Ectodermal cell (in vitro differentiated cells): ENCODE results near the gene JMJD1C.
"Not testable (repeated sequence)": the region's sequence is repeated elsewhere in the genome, so short reads cannot be mapped to it uniquely, and the experiment has no call there.

Experiments used
- H3K27ac ChIP-seq: 2 replicates; pipeline ENCODE4 v1.7.0; 2013; ENCODE audit warnings: mild to moderate bottlenecking, low read depth, low read length; ENCODE audit not compliant: insufficient read depth, poor library complexity, severe bottlenecking
- H3K27me3 ChIP-seq: 2 replicates; pipeline ENCODE4 v1.7.0; 2013; ENCODE audit warnings: mild to moderate bottlenecking, low read length; ENCODE audit not compliant: insufficient read depth, control insufficient read depth, poor library complexity, severe bottlenecking
- H3K36me3 ChIP-seq: one replicate; pipeline ENCODE4 v1.7.0; 2013; ENCODE audit warnings: low read length; ENCODE audit not compliant: control insufficient read depth, insufficient read depth
- H3K4me1 ChIP-seq: one replicate; pipeline ENCODE4 v1.7.0; 2013; ENCODE audit warnings: low read length; ENCODE audit not compliant: control insufficient read depth, insufficient read depth
- H3K4me3 ChIP-seq: 2 replicates; pipeline ENCODE4 v1.7.0; 2013; ENCODE audit warnings: low read depth, low read length, control low read depth; ENCODE audit not compliant: insufficient read depth
- H3K9me3 ChIP-seq: 2 replicates; pipeline ENCODE4 v1.7.0; 2013; ENCODE audit warnings: mild to moderate bottlenecking, low read length, moderate library complexity; ENCODE audit not compliant: control insufficient read depth
- whole genome bisulfite sequencing, 2 experiments: methylation state at CpG; one replicate each; pipeline ENCODE4 v1.1.7; 2013; ENCODE audit warnings: missing lambda C conversion rate in 2 of 2; 5-methylcytosine and 5-hydroxymethylcytosine counted together

Gene JMJD1C

GRCh38 chr10:63383141-63383540 lies 82.6 kb downstream of the JMJD1C start:
- Histone ChIP-seq H3K9me3 (no peaks in the 10 kb centered on the region), H3K4me1 (no peaks in the 10 kb centered on the region), H3K27me3 (no peaks in the 10 kb centered on the region), H3K27ac (no peak overlapping the region), H3K36me3 (peaks cover 5% of the 10 kb centered on the region), H3K4me3 (no peak overlapping the region)
- 82 to 97% methylated on average over 1 of the region's 1 CpG for WGBS, 2 experiments

GRCh38 chr10:63382066-63382465 lies 83.7 kb downstream of the JMJD1C start:
- WGBS, 2 experiments = 91 to 92% methylated on average over 2 to 3 of the region's 4 CpGs

GRCh38 chr10:63377305-63377661 lies 88.5 kb downstream of the JMJD1C start:
- 95 to 96% methylated on average over 6 of the region's 6 CpGs for WGBS, 2 experiments
- H3K4me1 ChIP-seq = not testable (repeated sequence)

More at GRCh38 chr10:63382066-63382465, 83.7 kb downstream of the JMJD1C start:
- Histone ChIP-seq H3K27me3 (no peaks in the 10 kb centered on the region), H3K36me3 (peaks cover 5% of the 10 kb centered on the region), H3K4me1 (no peaks in the 10 kb centered on the region), H3K9me3 (no peaks in the 10 kb centered on the region), H3K4me3 (no peak overlapping the region), H3K27ac (no peak overlapping the region)

GRCh38 chr10:63376560-63377304 lies 89.0 kb downstream of the JMJD1C start:
- no peaks in the 10 kb centered on the region for H3K27me3 ChIP-seq
- H3K27ac ChIP-seq = no peak overlapping the region
- H3K4me3 ChIP-seq = no peak overlapping the region
- WGBS, 2 experiments = 96 to 100% methylated on average over 4 of the region's 4 CpGs
- no peaks in the 10 kb centered on the region for H3K9me3 ChIP-seq
- no peaks in the 10 kb centered on the region for H3K4me1 ChIP-seq
- H3K36me3 ChIP-seq = peaks cover 5% of the 10 kb centered on the region

More at GRCh38 chr10:63377305-63377661, 88.5 kb downstream of the JMJD1C start:
- H3K27ac ChIP-seq, H3K27me3 ChIP-seq, H3K9me3 ChIP-seq, H3K36me3 ChIP-seq, H3K4me3 ChIP-seq: not testable (repeated sequence)

GRCh38 chr10:63375859-63376258 lies 89.9 kb downstream of the JMJD1C start:
- 81 to 84% methylated on average over 2 of the region's 2 CpGs for WGBS, 2 experiments
- H3K4me1 ChIP-seq = no peaks in the 10 kb centered on the region
- H3K9me3 ChIP-seq = no peaks in the 10 kb centered on the region
- H3K36me3 ChIP-seq = peaks cover 5% of the 10 kb centered on the region
- H3K4me3 ChIP-seq = no peak overlapping the region
- H3K27me3 ChIP-seq = no peaks in the 10 kb centered on the region
- no peak overlapping the region for H3K27ac ChIP-seq

- peaks cover 5% of the 10 kb centered on the region for H3K36me3 ChIP-seq
- no peaks in the 10 kb centered on the region for H3K9me3 ChIP-seq
- 80 to 82% methylated on average over 5 of the region's 5 CpGs for WGBS, 2 experiments
- no peaks in the 10 kb centered on the region for H3K27me3 ChIP-seq
- no peaks in the 10 kb centered on the region for H3K4me1 ChIP-seq
- H3K4me3 ChIP-seq = no peak overlapping the region
- no peak overlapping the region for H3K27ac ChIP-seq
Measured at GRCh38 chr10:63375458-63375857, 90.3 kb downstream of the JMJD1C start.

- Histone ChIP-seq H3K4me1 (no peaks in the 10 kb centered on the region), H3K27me3 (no peaks in the 10 kb centered on the region), H3K27ac (no peak overlapping the region), H3K9me3 (no peaks in the 10 kb centered on the region), H3K36me3 (peaks cover 3% of the 10 kb centered on the region), H3K4me3 (no peak overlapping the region)
- no CpG with 5 or more reads among the region's 1 CpG for WGBS, 2 experiments
Measured at GRCh38 chr10:63374991-63375390, 90.8 kb downstream of the JMJD1C start.

GRCh38 chr10:63373176-63373575 lies 92.6 kb downstream of the JMJD1C start:
- no peaks in the 10 kb centered on the region for H3K9me3 ChIP-seq
- no peak overlapping the region for H3K27ac ChIP-seq
- WGBS, 2 experiments = 100% methylated on average over 1 of the region's 3 CpGs
- H3K36me3 ChIP-seq = no peaks in the 10 kb centered on the region
- H3K4me1 ChIP-seq = no peaks in the 10 kb centered on the region
- no peaks in the 10 kb centered on the region for H3K27me3 ChIP-seq
- H3K4me3 ChIP-seq = no peak overlapping the region

GRCh38 chr10:63369711-63370110 lies 96.1 kb downstream of the JMJD1C start:
- Histone ChIP-seq H3K36me3 (no peaks in the 10 kb centered on the region), H3K4me1 (no peaks in the 10 kb centered on the region), H3K9me3 (no peaks in the 10 kb centered on the region), H3K4me3 (no peak overlapping the region), H3K27me3 (no peaks in the 10 kb centered on the region), H3K27ac (no peak overlapping the region)
- WGBS, 2 experiments = 93 to 94% methylated on average over 2 of the region's 2 CpGs

- 99 to 100% methylated on average over 4 of the region's 4 CpGs for WGBS, 2 experiments
- Histone ChIP-seq H3K4me3 (no peak overlapping the region), H3K4me1 (no peaks in the 10 kb centered on the region), H3K9me3 (no peaks in the 10 kb centered on the region), H3K27me3 (no peaks in the 10 kb centered on the region), H3K36me3 (no peaks in the 10 kb centered on the region), H3K27ac (no peak overlapping the region)
Measured at GRCh38 chr10:63368365-63368764, 97.4 kb downstream of the JMJD1C start.
